ENCODE results near the gene MRPL36. TPM values are rescaled to one million over a fixed set of nuclear protein-coding genes. Genes with fewer than 3 reads are reported as not detected.

MRPL36 gene
- total and polyA plus RNA-seq, 4 donors: 22.3 to 106 (median 56.3) TPM

GRCh38 chr5:1797103-1797800, 2.4 kb downstream of the MRPL36 start:
- peaks cover 0 to 20% (median 13%) of the 10 kb centered on the region in 4 donors for H3K4me1 ChIP-seq (ENCODE audit: control insufficient read depth in 4 of 4, insufficient read depth in 4 of 4, low read length in 3 of 4)
- H3K27ac ChIP-seq (ENCODE audit: low read depth in 1 of 2, low read length in 2 of 2): no peak overlapping the region
- no peak overlapping the region for H3K4me3 ChIP-seq (ENCODE audit: low read depth in 1 of 3, low read length in 3 of 3)
- 95% methylated on average over 18 of the region's 18 CpGs for WGBS
- TF ChIP-seq JUND (IDR thresholded peaks at IDR 0.05) (no peak), RAD21 (IDR thresholded peaks at IDR 0.05) (no peak)
- H3K9me3 ChIP-seq (ENCODE audit: control insufficient read depth in 4 of 4, low read length in 3 of 4): no peaks in the 10 kb centered on the region
- no peaks in the 10 kb centered on the region for H3K27me3 ChIP-seq (ENCODE audit: control insufficient read depth in 4 of 4, insufficient read depth in 4 of 4, low read length in 3 of 4)
- no peak overlapping the region for H3K9ac ChIP-seq (ENCODE audit: low read depth in 1 of 2, low read length in 2 of 2)
- H3K36me3 ChIP-seq (ENCODE audit: control insufficient read depth in 4 of 4, insufficient read depth in 3 of 4, low read depth in 1 of 4, low read length in 3 of 4): peaks cover 3 to 22% (median 13%) of the 10 kb centered on the region in 4 donors
- DNase-seq (ENCODE audit: low spot score): no peak

DNA sequence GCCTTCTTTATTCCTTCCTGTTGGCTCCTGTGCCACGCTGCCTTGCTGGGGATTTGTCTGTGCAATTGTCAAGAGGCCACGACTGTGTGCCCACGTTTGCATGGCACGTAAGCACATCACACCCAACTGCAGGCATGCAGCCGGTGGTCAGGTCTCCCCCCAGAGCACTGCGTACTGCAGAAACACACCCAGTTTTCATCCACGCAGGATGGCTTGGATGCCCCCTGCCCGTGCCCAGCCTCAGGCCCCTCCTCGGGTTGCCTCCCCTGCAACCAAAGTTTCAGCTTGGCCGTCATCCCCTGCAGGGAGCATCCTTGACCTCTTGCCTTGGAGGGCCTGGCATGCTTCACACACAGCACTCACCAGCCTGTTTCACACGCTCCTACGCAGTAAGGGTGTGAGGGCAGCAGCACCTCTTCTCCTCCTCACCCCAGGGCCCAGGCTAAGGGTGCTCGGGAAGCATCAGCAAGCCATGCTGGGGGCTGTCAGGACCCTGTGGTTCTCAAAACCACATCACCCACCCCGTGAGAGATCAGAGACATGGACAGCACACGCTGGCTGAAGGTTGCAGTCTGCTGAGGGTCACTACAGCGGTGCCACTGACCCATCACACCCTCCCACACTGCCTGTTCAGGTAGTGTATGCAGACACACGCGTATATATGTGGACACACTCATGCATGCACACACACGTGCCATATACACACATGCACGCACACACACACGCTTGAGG, 3.1 kb downstream of the MRPL36 start:
- H3K27ac ChIP-seq (ENCODE audit: low read depth in 1 of 2, low read length in 2 of 2): no peak overlapping the region
- H3K4me3 ChIP-seq (ENCODE audit: low read depth in 1 of 3, low read length in 3 of 3): no peak overlapping the region
- DNase-seq (ENCODE audit: low spot score): no peak

DNA sequence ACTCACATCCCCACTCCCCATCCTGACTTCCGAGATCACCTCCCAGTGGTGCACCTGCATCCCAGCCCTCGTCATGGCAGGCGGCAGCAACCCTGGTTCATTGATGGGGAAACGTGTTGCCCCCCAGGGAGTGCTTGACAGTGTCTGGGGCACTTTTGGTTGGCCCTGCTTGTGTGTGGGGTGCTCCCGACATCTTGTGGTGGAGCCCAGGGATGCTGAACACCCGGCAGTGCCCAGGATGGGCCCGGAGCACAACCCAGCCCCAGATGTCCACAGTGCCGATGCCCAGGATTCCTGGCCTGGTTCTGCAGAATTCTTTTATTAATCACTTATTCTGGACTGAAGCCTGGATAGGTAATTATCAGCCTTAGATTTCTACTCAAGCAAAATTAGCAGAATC, 3.7 kb downstream of the MRPL36 start:
- no peak for DNase-seq (ENCODE audit: low spot score)
- TF ChIP-seq EGR1 (IDR thresholded peaks at IDR 0.05; ENCODE audit: low read depth in 2 of 2): no peak
- TF ChIP-seq ZBTB33 (IDR thresholded peaks at IDR 0.05): no peak
- no peak for TF ChIP-seq RAD21 (IDR thresholded peaks at IDR 0.05)
- TF ChIP-seq FOXA2 (IDR thresholded peaks at IDR 0.05): no peak
- no peak for TF ChIP-seq HNF4A (conservative IDR thresholded peaks at IDR 0.05)
- TF ChIP-seq FOXA1 (IDR thresholded peaks at IDR 0.05): no peak
- TF ChIP-seq YY1 (IDR thresholded peaks at IDR 0.05): no peak
- no peak for TF ChIP-seq JUND (IDR thresholded peaks at IDR 0.05)
- TF ChIP-seq REST (IDR thresholded peaks at IDR 0.05): no peak
- Histone ChIP-seq H3K9ac (ENCODE audit: low read depth in 1 of 2, low read length in 2 of 2) (no peak overlapping the region), H3K27ac (ENCODE audit: low read depth in 1 of 2, low read length in 2 of 2) (no peak overlapping the region), H3K4me3 (ENCODE audit: low read depth in 1 of 3, low read length in 3 of 3) (no peak overlapping the region), H3K36me3 (ENCODE audit: control insufficient read depth in 4 of 4, insufficient read depth in 3 of 4, low read depth in 1 of 4, low read length in 3 of 4) (peaks cover 3 to 22% (median 13%) of the 10 kb centered on the region in 4 donors), H3K27me3 (ENCODE audit: control insufficient read depth in 4 of 4, insufficient read depth in 4 of 4, low read length in 3 of 4) (no peaks in the 10 kb centered on the region), H3K9me3 (ENCODE audit: control insufficient read depth in 4 of 4, low read length in 3 of 4) (no peaks in the 10 kb centered on the region), H3K4me1 (ENCODE audit: control insufficient read depth in 4 of 4, insufficient read depth in 4 of 4, low read length in 3 of 4) (peaks cover 0 to 15% (median 9%) of the 10 kb centered on the region in 4 donors)
- WGBS: 92% methylated on average over 8 of the region's 8 CpGs

More for the DNA sequence above, 3.1 kb downstream of the MRPL36 start:
- H3K9ac ChIP-seq (ENCODE audit: low read depth in 1 of 2, low read length in 2 of 2): no peak overlapping the region
- H3K4me1 ChIP-seq (ENCODE audit: control insufficient read depth in 4 of 4, insufficient read depth in 4 of 4, low read length in 3 of 4): peaks cover 0 to 15% (median 9%) of the 10 kb centered on the region in 4 donors
- no peaks in the 10 kb centered on the region for H3K27me3 ChIP-seq (ENCODE audit: control insufficient read depth in 4 of 4, insufficient read depth in 4 of 4, low read length in 3 of 4)
- no peak for TF ChIP-seq REST (IDR thresholded peaks at IDR 0.05)
- TF ChIP-seq, protein P1, sequence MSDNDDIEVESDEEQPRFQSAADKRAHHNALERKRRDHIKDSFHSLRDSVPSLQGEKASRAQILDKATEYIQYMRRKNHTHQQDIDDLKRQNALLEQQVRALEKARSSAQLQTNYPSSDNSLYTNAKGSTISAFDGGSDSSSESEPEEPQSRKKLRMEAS (IDR thresholded peaks at IDR 0.05): no peak
- WGBS: 86% methylated on average over 21 of the region's 21 CpGs
- H3K36me3 ChIP-seq (ENCODE audit: control insufficient read depth in 4 of 4, insufficient read depth in 3 of 4, low read depth in 1 of 4, low read length in 3 of 4): peaks cover 3 to 22% (median 13%) of the 10 kb centered on the region in 4 donors
- H3K9me3 ChIP-seq (ENCODE audit: control insufficient read depth in 4 of 4, low read length in 3 of 4): no peaks in the 10 kb centered on the region
